ENCODE measurements around the gene ZCCHC18. TPM values are rescaled to one million over a fixed set of nuclear protein-coding genes. Genes with fewer than 3 reads are reported as not detected.

ZCCHC18 gene
- total and polyA plus RNA-seq, 2 donors (not counting 3 experiments of a cell fraction or from before 2014, with no cell fraction given): 2.3 to 2.7 TPM

- Histone ChIP-seq H3K79me2 (ENCODE audit: control insufficient read depth, insufficient read depth, low read length) (no peaks in the 10 kb centered on the region), H4K20me1 (replicated peaks; ENCODE audit: control insufficient read depth, extremely low read depth, insufficient read depth, low read length) (no peaks in the 10 kb centered on the region), H3K36me3 (ENCODE audit: control insufficient read depth in 2 of 2, extremely low read depth in 1 of 2, insufficient read depth in 2 of 2, low read length in 2 of 2) (no peaks in the 10 kb centered on the region), H3K27me3 (ENCODE audit: control insufficient read depth in 2 of 2, insufficient read depth in 2 of 2, low read length in 2 of 2) (no peaks in the 10 kb centered on the region), H3K9me1 (replicated peaks; ENCODE audit: control insufficient read depth, extremely low read depth, insufficient read depth, low read length) (no peaks in the 10 kb centered on the region), H3K27ac (ENCODE audit: insufficient read depth, low read depth, low read length) (no peak overlapping the region), H3K9ac (replicated peaks; ENCODE audit: extremely low read depth, insufficient read depth, low read length) (no peak overlapping the region), H3K4me1 (ENCODE audit: control insufficient read depth, extremely low read depth, insufficient read depth, low read length) (no peaks in the 10 kb centered on the region), H3K4me3 (replicated peaks in 1 of 3; ENCODE audit: insufficient read depth in 1 of 3, low read depth in 1 of 3, low read length in 3 of 3) (no peak overlapping the region), H2AFZ (ENCODE audit: low read depth, low read length) (no peak overlapping the region), H3K4me2 (ENCODE audit: insufficient read depth, low read length) (no peak overlapping the region), H3K9me3 (replicated peaks; ENCODE audit: control insufficient read depth, insufficient read depth, low read length) (no peaks in the 10 kb centered on the region)
- TF ChIP-seq MYC (IDR thresholded peaks at IDR 0.05; ENCODE audit: low read depth, low read length): no peak
- no peak for TF ChIP-seq POLR2A (IDR thresholded peaks at IDR 0.05; ENCODE audit: low read depth, low read length)
- peak in 1 of 2 donors; percentile 33 for TF ChIP-seq CTCF (IDR thresholded peaks at IDR 0.05; ENCODE audit: extremely low read depth in 1 of 2, insufficient read depth in 1 of 2, low read depth in 1 of 2, low read length in 2 of 2)
- CTCF ChIA-PET: interaction anchor here (1.6 to 2.8 kb wide), 2 partner anchors 15 to 39 kb away, joined by 13 to 19 read pairs; partner anchors contain the start of gene ZCCHC18
- intact Hi-C loops (cut with micrococcal nuclease) (loop anchor here (1.0 kb wide), 3 partner anchors 15 to 173 kb away; no protein-coding TSS in a partner anchor), dilution Hi-C loops (cut with MboI; ENCODE audit: extremely low pct_ligation_motif_present, low sequenced_read_pairs) (no loop called here)
- FAIRE-seq (peak; percentile 50), DNase-seq (ENCODE audit: low read depth, low spot score) (peak; percentile 74)
- POLR2A ChIA-PET: no interaction called here
- no TSS peak for BruUV-seq (replicated peaks)
Observed at GRCh38 chrX:104098151-104098808, 14.0 kb upstream of the ZCCHC18 start.

- FAIRE-seq (no peak), DNase-seq (ENCODE audit: low read depth, low spot score) (no peak)
- TF ChIP-seq MAX (IDR thresholded peaks at IDR 0.05; ENCODE audit: insufficient read depth, insufficient read length) (no peak), EZH2 (IDR thresholded peaks at IDR 0.05; ENCODE audit: borderline replicate concordance, low read depth, low read length, severe bottlenecking) (no peak), POLR2AphosphoS5 (IDR thresholded peaks at IDR 0.05; ENCODE audit: insufficient read depth, low read depth, low read length) (no peak), MYC (IDR thresholded peaks at IDR 0.05; ENCODE audit: low read depth, low read length) (no peak), FOS (IDR thresholded peaks at IDR 0.05; ENCODE audit: borderline replicate concordance, insufficient read depth, low read length) (no peak), CTCF (IDR thresholded peaks at IDR 0.05; ENCODE audit: extremely low read depth in 1 of 2, insufficient read depth in 1 of 2, low read depth in 1 of 2, low read length in 2 of 2) (no peak), JUN (IDR thresholded peaks at IDR 0.05; ENCODE audit: borderline replicate concordance, insufficient read depth, insufficient read length, low read depth) (no peak), POLR2A (IDR thresholded peaks at IDR 0.05; ENCODE audit: low read depth, low read length) (no peak), GATA2 (IDR thresholded peaks at IDR 0.05; ENCODE audit: insufficient read depth, insufficient read length, low read depth, low read length) (no peak)
- no peaks in the 10 kb centered on the region for H4K20me1 ChIP-seq (replicated peaks; ENCODE audit: control insufficient read depth, extremely low read depth, insufficient read depth, low read length)
- intact Hi-C loops (cut with micrococcal nuclease) (loop anchor here (1.0 kb wide), 3 partner anchors 14 to 172 kb away; no protein-coding TSS in a partner anchor), dilution Hi-C loops (cut with MboI; ENCODE audit: extremely low pct_ligation_motif_present, low sequenced_read_pairs) (no loop called here)
- no peaks in the 10 kb centered on the region for H3K9me1 ChIP-seq (replicated peaks; ENCODE audit: control insufficient read depth, extremely low read depth, insufficient read depth, low read length)
- no peaks in the 10 kb centered on the region for H3K9me3 ChIP-seq (replicated peaks; ENCODE audit: control insufficient read depth, insufficient read depth, low read length)
- no peak overlapping the region for H3K4me2 ChIP-seq (ENCODE audit: insufficient read depth, low read length)
- POLR2A ChIA-PET: no interaction called here
- H3K36me3 ChIP-seq (ENCODE audit: control insufficient read depth in 2 of 2, extremely low read depth in 1 of 2, insufficient read depth in 2 of 2, low read length in 2 of 2): no peaks in the 10 kb centered on the region
- no peaks in the 10 kb centered on the region for H3K79me2 ChIP-seq (ENCODE audit: control insufficient read depth, insufficient read depth, low read length)
- no peaks in the 10 kb centered on the region for H3K27me3 ChIP-seq (ENCODE audit: control insufficient read depth in 2 of 2, insufficient read depth in 2 of 2, low read length in 2 of 2)
- no peak overlapping the region for H3K4me3 ChIP-seq (replicated peaks in 1 of 3; ENCODE audit: insufficient read depth in 1 of 3, low read depth in 1 of 3, low read length in 3 of 3)
- no peak overlapping the region for H3K9ac ChIP-seq (replicated peaks; ENCODE audit: extremely low read depth, insufficient read depth, low read length)
- no peak overlapping the region for H2AFZ ChIP-seq (ENCODE audit: low read depth, low read length)
- BruUV-seq (replicated peaks): no TSS peak
- H3K4me1 ChIP-seq (ENCODE audit: control insufficient read depth, extremely low read depth, insufficient read depth, low read length): no peaks in the 10 kb centered on the region
- CTCF ChIA-PET: interaction anchor here (0.8 to 2.8 kb wide), 3 partner anchors 14 to 267 kb away, joined by 3 to 19 read pairs (median 13); partner anchors contain the start of genes RAB9B and ZCCHC18
- no peak overlapping the region for H3K27ac ChIP-seq (ENCODE audit: insufficient read depth, low read depth, low read length)
Observed at GRCh38 chrX:104098919-104099318, 13.4 kb upstream of the ZCCHC18 start.

Measured in endothelial cell of umbilical vein (primary cell).